DOHH2 (cell line): ENCODE data around the gene IGDCC3.

Experiments
- EZH2phosphoT487 ChIP-seq: fragments of 200-600 bp; sonication (generic); IDR thresholded peaks from 2 replicates; pipeline ENCODE4 v1.6.1; 2017; ENCODE audit warnings: borderline replicate concordance, mild to moderate bottlenecking, antibody characterized with exemption, low read length, moderate library complexity, mixed read lengths
- TF ChIP-seq, protein P1 (sequence below): fragments of 200-600 bp; sonication (generic); IDR thresholded peaks from one replicate; pipeline ENCODE4 v1.5.1; 2014; ENCODE audit warnings: antibody characterized with exemption, mild to moderate bottlenecking, low read depth, low read length; ENCODE audit not compliant: poor library complexity, severe bottlenecking

DNA sequence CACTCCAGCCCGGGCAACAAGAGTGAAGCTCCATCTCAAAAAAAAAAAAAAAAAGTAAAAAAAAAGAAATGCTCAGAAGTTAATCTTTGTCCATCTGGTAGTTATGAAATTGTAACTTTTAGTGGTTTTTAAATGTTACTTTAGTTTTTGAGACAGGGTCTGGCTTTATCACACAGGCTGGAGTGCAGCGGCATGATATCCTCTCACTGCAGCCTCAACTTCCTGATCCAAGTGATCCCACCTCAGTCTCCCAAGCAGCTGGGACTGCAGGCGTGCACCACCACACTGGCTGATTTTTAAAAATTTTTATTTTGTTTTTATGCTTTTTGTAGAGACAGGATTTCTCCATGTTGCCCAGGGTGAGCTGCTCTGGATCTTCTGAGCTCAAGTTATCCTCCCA lies 72.0 kb downstream of the IGDCC3 start:
- TF ChIP-seq, protein P1, sequence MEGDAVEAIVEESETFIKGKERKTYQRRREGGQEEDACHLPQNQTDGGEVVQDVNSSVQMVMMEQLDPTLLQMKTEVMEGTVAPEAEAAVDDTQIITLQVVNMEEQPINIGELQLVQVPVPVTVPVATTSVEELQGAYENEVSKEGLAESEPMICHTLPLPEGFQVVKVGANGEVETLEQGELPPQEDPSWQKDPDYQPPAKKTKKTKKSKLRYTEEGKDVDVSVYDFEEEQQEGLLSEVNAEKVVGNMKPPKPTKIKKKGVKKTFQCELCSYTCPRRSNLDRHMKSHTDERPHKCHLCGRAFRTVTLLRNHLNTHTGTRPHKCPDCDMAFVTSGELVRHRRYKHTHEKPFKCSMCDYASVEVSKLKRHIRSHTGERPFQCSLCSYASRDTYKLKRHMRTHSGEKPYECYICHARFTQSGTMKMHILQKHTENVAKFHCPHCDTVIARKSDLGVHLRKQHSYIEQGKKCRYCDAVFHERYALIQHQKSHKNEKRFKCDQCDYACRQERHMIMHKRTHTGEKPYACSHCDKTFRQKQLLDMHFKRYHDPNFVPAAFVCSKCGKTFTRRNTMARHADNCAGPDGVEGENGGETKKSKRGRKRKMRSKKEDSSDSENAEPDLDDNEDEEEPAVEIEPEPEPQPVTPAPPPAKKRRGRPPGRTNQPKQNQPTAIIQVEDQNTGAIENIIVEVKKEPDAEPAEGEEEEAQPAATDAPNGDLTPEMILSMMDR = no peak
- TF ChIP-seq EZH2phosphoT487 = no peak
